Gastrocnemius medialis (tissue), 4 donors: Measurements from ENCODE around the gene CDK9. TPM values are rescaled to one million over a fixed set of nuclear protein-coding genes. Genes with fewer than 3 reads are reported as not detected.

Experiments used
- ATAC-seq, 2 donors: fragments of 150-250 bp; one replicate each; pipeline ENCODE4 v1.9.1; 2016
- DNase-seq, 2 donors: peaks; one replicate each; pipeline ENCODE4 v3.0.0-alpha.2; 2019
- H3K27ac ChIP-seq, 4 donors: fragments of 200-600 bp; sonication (generic); 1 replicate in 1 of 4; 2 replicates in 3 of 4; pipeline ENCODE4 v1.5.1; 2016 to 2018; ENCODE audit warnings: mild to moderate bottlenecking in 2 of 4, moderate library complexity in 1 of 4
- H3K27me3 ChIP-seq, 3 donors: fragments of 200-600 bp; sonication (generic) in 2 of 3; 1 replicate in 1 of 3; 2 replicates in 2 of 3; pipeline versions ENCODE4 v1.5.1 to v1.6.0; 2016 to 2019; ENCODE audit warnings: mild to moderate bottlenecking in 1 of 3, moderate library complexity in 1 of 3
- H3K36me3 ChIP-seq, 2 donors: fragments of 200-600 bp; sonication (generic) in 1 of 2; one replicate each; pipeline ENCODE4 v1.5.1; 2017 to 2018
- H3K4me1 ChIP-seq, 2 donors: fragments of 200-600 bp; sonication (generic) in 1 of 2; one replicate each; pipeline ENCODE4 v1.5.1; 2016 to 2017; ENCODE audit warnings: mild to moderate bottlenecking in 2 of 2
- H3K4me3 ChIP-seq, 4 donors: fragments of 200-600 bp; sonication (generic) in 3 of 4; 1 replicate in 1 of 4; 2 replicates in 3 of 4; pipeline ENCODE4 v1.5.1; 2016 to 2019; ENCODE audit warnings: mild to moderate bottlenecking in 2 of 4
- H3K9me3 ChIP-seq, 3 donors: fragments of 200-600 bp; sonication (generic) in 2 of 3; 1 replicate in 1 of 3; 2 replicates in 2 of 3; pipeline ENCODE4 v1.5.1; 2016 to 2019
- CTCF ChIP-seq, 5 experiments: fragments of 450-650 bp in 3 of 5; fragments of 200-600 bp in 2 of 5; sonication (generic) in 2 of 5; IDR thresholded peaks in 4 of 5; conservative IDR thresholded peaks in 1 of 5; 1 replicate in 4 of 5; 2 replicates in 1 of 5; pipeline ENCODE4 v1.5.1; 2016 to 2019; ENCODE audit warnings: antibody characterized with exemption in 5 of 5, mild to moderate bottlenecking in 3 of 5, moderate library complexity in 3 of 5
- POLR2A ChIP-seq, 2 donors: fragments of 450-650 bp; IDR thresholded peaks; one replicate each; pipeline ENCODE4 v1.6.1; 2017; ENCODE audit warnings: antibody characterized with exemption in 2 of 2, mild to moderate bottlenecking in 2 of 2, moderate library complexity in 2 of 2
- in situ Hi-C, 4 donors: fragments of 200-750 bp; cut with MboI; loops; one replicate each; pipeline versions ENCODE4 v1.15.0 to v1.8.0; 2017; ENCODE audit warnings: low sequenced_read_pairs in 4 of 4
- intact Hi-C: fragments of 100-400 bp; cut with DNase I; formaldehyde crosslinking; loops from one replicate; pipeline ENCODE4 v1.15.1; 2023; ENCODE audit warnings: low total_unique reads
- total RNA-seq, 4 donors: library from RNA; depleted of rRNA; stranded (reverse); fragments of >200 nt; gene quantifications; one replicate each; pipeline versions ENCODE4 v1.1.0 to v1.2.3, GENCODE V29; 2016

Gene CDK9
- total RNA-seq, 4 donors from 2014 or later = 50.3 to 71.2 (median 51.2) TPM

GRCh38 chr9:127761491-127761956, 24.3 kb upstream of the CDK9 start:
- Histone ChIP-seq H3K4me3 (peak overlapping the region; percentile 16 to 38 (median 30)), H3K27ac (peak overlapping the region; percentile 29 to 81 (median 64)), H3K36me3 (no peaks in the 10 kb centered on the region), H3K4me1 (peaks cover 0 to 3% of the 10 kb centered on the region in 2 donors), H3K27me3 (peaks cover 0 to 6% (median 0%) of the 10 kb centered on the region in 3 donors), H3K9me3 (no peaks in the 10 kb centered on the region)
- intact Hi-C loops = no loop called here
- ATAC-seq = peak in 1 of 2 donors; percentile 19
- TF ChIP-seq POLR2A (IDR thresholded peaks at IDR 0.05) (no peak), CTCF (IDR thresholded peaks at IDR 0.05 in 4 of 5, conservative IDR thresholded peaks at IDR 0.05 in 1 of 5) (no peak)
- DNase-seq = no peak
- in situ Hi-C loops = no loop called here

GRCh38 chr9:127762111-127762676, 23.6 kb upstream of the CDK9 start:
- Histone ChIP-seq H3K36me3 (no peaks in the 10 kb centered on the region), H3K4me3 (peak overlapping the region; percentile 16 to 38 (median 30)), H3K27me3 (peaks cover 0 to under 1% (median 0%) of the 10 kb centered on the region in 3 donors), H3K9me3 (no peaks in the 10 kb centered on the region), H3K27ac (peak overlapping the region; percentile 29 to 81 (median 64)), H3K4me1 (peaks cover 3 to 5% of the 10 kb centered on the region in 2 donors)
- intact Hi-C loops = no loop called here
- DNase-seq (peak in 1 of 2 donors; percentile 42), ATAC-seq (peak; percentile 46 to 66)
- in situ Hi-C loops = no loop called here
- no peak for TF ChIP-seq POLR2A (IDR thresholded peaks at IDR 0.05)
- no peak for TF ChIP-seq CTCF (IDR thresholded peaks at IDR 0.05 in 4 of 5, conservative IDR thresholded peaks at IDR 0.05 in 1 of 5)

- DNase-seq (no peak), ATAC-seq (peak; percentile 47 to 62)
- TF ChIP-seq CTCF (IDR thresholded peaks at IDR 0.05 in 4 of 5, conservative IDR thresholded peaks at IDR 0.05 in 1 of 5) (peak; percentile 16 to 55 (median 47)), POLR2A (IDR thresholded peaks at IDR 0.05) (no peak)
- peaks cover 6 to 8% of the 10 kb centered on the region in 2 donors for H3K4me1 ChIP-seq
- no peaks in the 10 kb centered on the region for H3K9me3 ChIP-seq
- H3K27ac ChIP-seq = peak overlapping the region in 3 of 4 donors; percentile 51 to 81 (median 76)
- H3K4me3 ChIP-seq = no peak overlapping the region
- H3K27me3 ChIP-seq = no peaks in the 10 kb centered on the region
- intact Hi-C loops = no loop called here
- no peaks in the 10 kb centered on the region for H3K36me3 ChIP-seq
- in situ Hi-C loops = no loop called here
These were observed 21.9 kb upstream of the CDK9 start for GRCh38 chr9:127763918-127764384.

- Histone ChIP-seq H3K27ac (peak overlapping the region in 3 of 4 donors; percentile 34 to 81 (median 76)), H3K27me3 (no peaks in the 10 kb centered on the region), H3K4me1 (peaks cover 5 to 12% of the 10 kb centered on the region in 2 donors), H3K4me3 (no peak overlapping the region), H3K9me3 (no peaks in the 10 kb centered on the region), H3K36me3 (no peaks in the 10 kb centered on the region)
- intact Hi-C loops = no loop called here
- in situ Hi-C loops = no loop called here
- DNase-seq = no peak
- ATAC-seq = no peak
- TF ChIP-seq CTCF (IDR thresholded peaks at IDR 0.05 in 4 of 5, conservative IDR thresholded peaks at IDR 0.05 in 1 of 5) (no peak), POLR2A (IDR thresholded peaks at IDR 0.05) (no peak)
These were observed 20.4 kb upstream of the CDK9 start for GRCh38 chr9:127765418-127765817.
